Testis (tissue), 2 donors: ENCODE data around the gene MRPS23.

Experiments
- POLR2A ChIP-seq: fragments of 450-650 bp; IDR thresholded peaks from one replicate; pipeline ENCODE4 v1.6.1; 2017; ENCODE audit warnings: antibody characterized with exemption, mild to moderate bottlenecking, moderate library complexity
- TF ChIP-seq, protein P1 (sequence below), 3 experiments: fragments of 450-650 bp in 2 of 3; fragments of 200-600 bp in 1 of 3; sonication (generic) in 1 of 3; IDR thresholded peaks; one replicate each; pipeline ENCODE4 v1.5.1; 2016 to 2019; ENCODE audit warnings: antibody characterized with exemption in 3 of 3, mild to moderate bottlenecking in 2 of 3, moderate library complexity in 1 of 3

DNA sequence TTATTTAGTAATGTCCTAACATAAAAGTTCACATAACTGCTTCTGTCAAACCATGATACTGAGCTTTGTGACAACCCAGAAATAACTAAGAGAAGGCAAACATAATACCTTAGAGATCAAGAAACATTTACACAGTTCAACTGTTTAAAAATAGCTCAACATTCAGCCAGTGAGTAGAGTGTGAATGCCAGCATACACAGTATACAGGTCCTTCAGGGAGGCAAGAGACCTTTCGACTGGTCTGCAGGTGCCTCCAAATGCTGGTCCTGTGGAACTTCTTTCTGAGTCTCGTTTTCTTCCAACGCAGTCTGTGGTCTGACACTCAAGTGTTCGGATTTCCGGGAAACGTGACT, 10.3 kb downstream of the MRPS23 start:
- no peak for TF ChIP-seq POLR2A
- TF ChIP-seq, protein P1, sequence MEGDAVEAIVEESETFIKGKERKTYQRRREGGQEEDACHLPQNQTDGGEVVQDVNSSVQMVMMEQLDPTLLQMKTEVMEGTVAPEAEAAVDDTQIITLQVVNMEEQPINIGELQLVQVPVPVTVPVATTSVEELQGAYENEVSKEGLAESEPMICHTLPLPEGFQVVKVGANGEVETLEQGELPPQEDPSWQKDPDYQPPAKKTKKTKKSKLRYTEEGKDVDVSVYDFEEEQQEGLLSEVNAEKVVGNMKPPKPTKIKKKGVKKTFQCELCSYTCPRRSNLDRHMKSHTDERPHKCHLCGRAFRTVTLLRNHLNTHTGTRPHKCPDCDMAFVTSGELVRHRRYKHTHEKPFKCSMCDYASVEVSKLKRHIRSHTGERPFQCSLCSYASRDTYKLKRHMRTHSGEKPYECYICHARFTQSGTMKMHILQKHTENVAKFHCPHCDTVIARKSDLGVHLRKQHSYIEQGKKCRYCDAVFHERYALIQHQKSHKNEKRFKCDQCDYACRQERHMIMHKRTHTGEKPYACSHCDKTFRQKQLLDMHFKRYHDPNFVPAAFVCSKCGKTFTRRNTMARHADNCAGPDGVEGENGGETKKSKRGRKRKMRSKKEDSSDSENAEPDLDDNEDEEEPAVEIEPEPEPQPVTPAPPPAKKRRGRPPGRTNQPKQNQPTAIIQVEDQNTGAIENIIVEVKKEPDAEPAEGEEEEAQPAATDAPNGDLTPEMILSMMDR (IDR thresholded peaks at IDR 0.05) = no peak
